ENCODE results near the gene RNLS.

Gene RNLS

DNA sequence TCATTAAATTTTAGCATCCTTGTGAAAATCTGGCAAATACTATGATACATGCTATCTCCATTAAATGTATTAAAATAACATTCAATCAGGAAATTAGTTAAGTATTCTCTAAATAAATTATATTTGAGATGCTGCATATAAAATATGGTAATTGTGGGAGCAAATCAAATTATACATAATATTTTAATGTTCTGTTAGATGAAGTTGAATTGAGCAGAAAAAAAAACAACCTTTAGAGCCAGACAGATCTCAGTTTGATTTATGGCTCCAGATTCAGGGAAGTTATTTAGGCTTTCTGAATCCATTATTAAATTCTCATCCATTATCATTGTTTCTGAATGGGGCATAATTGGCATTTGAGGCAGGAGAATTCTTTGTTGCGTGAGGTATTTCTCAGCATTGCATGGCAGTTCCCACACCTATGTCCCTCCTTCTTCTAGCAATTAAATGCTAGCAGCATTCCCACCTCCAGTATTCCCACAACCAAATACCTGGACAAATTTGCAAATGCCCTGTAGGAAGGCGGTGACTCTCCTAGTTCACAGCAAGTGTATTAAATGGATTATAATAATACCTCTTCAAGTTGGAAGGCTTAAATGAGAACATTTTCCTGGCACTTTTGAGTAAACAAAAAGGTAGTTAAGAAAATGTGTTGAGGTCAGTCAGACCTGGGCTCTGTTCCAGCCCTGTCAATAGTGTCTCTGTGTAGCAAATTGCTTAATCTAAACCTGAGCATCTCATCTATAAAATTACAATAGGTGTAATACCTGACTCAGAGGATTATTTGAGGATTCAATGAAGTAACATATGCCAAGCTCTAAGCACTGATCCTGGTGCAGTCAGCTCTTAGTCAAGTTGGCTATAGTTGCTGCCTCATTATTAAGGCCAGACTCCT is 108.9 kb downstream of the RNLS start:
- peak; percentile 38 for DNase-seq

DNA sequence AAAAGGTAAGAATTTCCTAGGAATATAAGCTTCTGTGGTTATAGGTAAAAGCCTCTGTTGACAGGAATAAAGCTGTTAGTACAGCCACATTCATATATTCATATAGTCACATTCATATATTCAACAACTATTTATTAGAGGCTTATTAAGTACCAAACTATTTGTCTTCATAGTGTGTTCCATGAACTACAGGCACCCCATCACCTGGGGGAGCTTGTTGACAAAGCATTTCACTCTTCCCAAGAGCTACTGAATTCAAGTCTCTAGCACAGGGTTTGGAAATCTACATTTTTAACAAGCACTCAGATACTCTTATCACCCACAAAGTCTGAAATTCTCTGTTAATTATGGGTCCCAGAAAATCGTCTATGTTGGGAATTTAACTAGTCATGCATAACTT is 110.6 kb downstream of the RNLS start:
- no peak for DNase-seq

DNA sequence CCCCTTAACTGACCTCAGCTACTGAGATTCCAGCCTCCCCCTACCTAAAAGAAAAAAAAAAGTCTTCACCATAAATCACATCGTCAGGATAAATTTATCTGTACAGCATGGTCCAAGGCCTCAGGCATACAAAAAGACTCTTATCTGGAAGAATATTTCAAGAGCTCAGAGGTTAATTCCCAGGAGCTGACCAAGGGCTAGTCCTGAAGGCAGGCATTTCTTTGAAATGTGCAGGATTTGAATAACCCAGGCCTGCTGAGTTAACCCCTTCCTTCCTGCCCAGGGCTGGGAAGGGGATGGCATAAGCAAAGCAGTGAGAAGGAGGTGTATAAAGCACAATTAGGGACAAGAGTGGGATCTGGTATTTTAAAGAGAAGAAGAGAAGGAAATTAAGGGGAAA is 111.2 kb downstream of the RNLS start:
- DNase-seq = no peak

DNA sequence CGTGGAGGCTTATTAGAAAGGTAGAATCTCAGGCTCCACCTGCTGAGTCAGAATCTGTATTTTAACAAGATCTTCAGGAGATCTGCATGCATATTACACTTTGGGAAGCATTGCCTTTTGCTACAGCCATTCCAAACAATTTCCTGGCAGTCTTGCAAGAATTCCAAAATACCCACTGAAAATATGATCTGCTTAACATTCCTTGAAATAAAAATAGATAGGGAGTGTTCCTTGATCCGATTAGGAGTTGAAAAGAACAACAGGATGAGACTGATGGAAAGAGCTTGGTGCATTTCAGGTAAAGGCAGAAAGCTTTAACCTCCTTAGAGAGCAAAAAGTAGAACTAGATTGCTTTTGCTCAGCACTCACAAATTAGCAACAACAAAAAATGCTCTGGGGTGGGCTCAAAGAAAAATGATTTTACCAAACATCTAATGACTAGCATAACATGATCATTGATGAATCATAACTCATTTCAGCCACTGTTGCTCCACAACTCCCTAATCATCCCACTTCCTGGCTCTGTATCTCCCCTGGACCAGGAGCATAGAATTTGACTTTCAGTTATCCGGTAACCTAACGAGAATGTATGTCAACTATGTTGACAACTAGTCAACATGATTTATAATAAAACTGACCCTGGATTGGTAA is 115.2 kb downstream of the RNLS start:
- DNase-seq = no peak

DNA sequence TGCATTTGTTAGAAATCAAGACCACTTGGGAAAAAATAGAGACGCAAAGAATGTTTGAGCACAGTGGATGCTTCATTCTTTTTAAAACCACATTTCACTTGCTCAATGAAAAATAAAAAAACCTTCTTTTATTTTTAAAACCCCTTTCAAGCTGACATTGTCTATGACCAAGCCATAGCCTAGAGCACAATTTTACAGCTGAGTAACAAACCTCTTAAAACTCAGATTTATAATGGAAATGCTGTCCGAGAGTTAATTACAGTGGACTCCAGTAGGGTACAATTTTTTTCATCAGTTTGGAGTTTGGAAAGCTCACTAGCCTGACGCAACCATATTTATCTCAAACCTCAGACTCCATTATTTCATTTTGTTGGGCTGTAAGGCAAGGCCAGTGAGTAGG is 116.3 kb downstream of the RNLS start:
- peak; percentile 3 for DNase-seq

DNA sequence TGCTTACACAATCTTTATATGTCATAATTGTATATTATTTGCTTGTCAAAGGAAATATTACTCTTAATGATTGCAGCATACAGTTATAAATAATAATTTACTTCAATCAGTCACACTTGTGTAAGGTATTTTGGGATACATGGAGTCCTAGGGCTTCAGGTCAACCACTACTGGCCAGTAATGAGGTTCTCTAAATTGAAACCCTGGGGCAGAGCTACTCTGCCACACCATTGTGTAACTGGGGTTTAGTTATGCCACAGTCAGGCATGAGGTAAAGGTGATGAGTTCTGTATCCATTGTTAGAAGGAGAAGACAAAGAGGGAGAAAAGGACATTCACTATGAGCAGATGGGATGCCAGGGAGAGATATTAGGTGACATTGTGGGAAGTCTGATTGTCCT is 117.4 kb downstream of the RNLS start:
- DNase-seq = no peak

DNA sequence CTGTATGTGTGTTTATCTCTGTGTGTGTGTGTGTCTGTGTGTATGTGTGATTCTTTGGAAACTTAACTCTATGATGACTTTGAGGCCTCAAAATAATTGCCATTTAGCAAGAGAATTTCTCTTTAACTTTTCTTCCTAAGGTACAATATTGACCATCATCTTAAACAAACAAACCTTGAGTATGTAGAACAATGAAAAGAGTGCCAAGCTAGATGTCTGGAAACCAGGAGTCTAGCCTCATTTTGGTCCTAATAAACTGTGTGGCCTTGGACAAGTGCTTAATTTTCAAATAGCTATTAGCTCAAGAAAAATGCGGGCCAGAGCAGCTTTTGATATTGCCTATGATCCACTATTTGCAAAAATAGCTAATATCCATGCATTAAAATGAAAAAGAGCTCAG is 119.3 kb downstream of the RNLS start:
- DNase-seq = no peak

DNA sequence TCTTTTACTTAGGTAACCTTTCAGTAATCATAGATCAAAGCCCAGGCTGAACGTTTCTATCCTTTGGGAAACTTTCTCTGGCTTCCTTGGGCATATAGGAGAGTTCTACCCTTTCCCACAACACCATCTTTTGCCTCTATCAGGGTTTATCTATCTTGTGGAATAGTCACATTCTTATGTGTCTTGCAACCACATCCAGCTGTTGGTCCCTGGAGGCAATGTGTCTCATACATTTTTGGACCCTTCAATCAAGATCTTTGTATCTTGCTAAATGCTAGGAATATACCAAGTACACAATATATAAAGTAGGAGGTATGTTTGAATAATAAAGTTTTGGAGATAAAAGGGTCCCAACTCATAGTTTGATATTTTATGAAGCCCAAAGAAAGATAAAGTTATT is 121.7 kb downstream of the RNLS start:
- DNase-seq = no peak

DNA sequence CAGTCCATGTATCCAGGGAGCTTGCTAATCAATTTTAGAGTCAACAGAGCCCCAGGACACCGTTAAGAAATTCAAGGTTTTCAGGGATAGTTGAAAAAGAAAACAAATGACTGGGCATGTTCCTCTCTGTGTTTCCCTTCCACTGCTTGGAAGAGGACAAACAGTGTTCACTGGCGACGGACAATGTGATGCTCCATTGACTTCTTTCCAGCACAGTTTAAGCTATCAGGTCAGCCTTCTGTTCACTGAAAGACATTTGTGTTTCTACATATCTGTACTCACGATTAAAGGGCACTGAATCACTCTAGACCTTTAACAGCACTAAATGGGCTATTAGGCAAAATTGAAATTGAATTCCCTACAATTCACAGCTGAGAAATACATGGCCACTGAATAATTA is 123.6 kb downstream of the RNLS start:
- DNase-seq = no peak

DNA sequence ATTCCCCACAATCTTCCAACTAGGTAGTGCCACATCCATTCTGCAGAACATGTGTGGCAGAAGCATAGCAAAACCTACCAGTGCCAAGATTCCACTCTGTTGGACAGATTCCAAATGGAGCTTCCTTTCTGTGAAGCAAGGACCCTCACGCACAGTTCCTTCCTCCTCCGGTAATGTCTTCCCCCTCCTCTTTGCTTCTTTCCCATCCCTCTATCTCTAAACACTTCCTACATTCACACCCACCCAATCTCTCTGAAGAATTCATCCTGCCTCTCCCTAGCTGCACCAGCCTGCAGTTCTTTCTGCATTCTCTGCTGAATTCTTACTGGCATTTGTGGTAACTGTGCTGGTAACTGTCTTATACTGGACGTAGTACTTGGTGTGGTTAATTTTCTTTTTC is 124.9 kb downstream of the RNLS start:
- no peak for DNase-seq

DNA sequence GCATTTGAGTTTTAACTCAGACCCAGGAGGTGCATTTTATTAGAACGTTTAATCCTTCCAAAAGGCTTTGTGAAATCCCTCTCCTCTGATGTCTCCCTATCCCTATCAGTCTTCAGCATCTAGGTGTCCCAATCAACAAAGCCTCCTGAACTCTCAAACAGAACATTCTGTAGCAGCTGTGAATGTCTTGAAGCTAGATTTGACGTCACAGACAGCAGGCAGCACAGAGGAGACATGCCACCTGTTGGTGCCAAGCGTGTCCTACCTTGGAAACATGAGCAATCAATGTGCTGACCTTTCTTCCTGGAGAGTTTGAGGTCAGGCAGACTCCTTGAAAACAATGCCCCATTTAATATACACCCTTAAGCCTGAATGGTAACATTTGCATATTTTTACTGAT is 125.5 kb downstream of the RNLS start:
- no peak for DNase-seq

DNA sequence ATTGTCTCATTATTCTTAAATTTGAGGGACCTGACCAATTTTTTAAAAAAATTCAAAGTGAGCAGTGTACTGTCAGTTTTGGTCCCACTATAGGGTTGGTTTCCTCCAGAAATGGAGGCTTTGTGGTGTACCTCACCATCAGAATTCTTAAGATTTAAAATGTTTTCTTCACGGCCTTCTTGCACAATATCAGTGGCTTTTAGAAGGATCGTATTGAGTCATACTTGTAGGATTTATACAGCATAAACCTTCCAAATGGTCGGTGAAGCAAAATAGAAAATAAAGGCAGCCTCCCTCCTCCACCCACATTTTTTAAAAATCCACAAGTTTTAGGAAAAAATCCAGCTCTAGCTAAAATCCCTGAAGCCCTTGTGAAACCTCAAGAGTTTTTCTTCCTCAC is 126.4 kb downstream of the RNLS start:
- DNase-seq = no peak

DNA sequence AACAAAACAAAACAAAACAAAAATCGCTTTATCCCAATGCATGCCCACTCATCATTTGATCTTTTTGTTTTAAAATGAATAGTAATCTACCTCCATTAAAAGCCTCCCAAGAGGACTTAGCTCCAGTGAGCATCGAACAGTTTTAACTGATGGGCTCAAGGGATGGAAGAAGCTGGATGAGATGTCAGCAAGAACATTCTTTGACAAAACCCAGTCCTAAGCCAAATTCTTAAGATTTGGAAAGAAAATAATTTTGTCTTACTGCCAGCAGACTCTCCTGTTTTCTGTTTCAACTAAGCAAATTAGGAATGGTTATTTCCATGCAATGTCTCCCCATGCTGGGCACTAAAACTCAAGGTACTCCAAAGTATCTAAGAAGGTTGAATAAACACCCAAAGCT is 127.3 kb downstream of the RNLS start:
- DNase-seq = no peak

DNA sequence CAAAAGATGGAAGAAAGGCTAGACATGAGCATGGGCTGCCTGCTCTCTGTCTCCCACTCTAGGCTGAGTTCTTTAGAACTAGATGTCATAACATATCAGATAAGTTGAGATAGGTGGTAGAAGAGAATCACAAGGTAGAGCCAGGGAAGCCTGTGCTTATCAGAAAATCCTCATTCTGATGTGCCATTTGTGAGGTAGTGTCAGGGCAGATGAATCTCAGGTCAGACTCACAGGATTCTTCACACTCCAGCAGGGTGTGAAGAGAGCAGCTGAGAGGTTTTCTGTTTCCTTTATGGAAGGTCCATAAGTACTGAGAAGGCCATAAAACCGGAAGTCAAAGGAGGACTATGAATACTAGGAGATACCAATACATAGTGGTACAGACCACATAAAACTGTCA is 132.9 kb downstream of the RNLS start:
- DNase-seq = no peak

DNA sequence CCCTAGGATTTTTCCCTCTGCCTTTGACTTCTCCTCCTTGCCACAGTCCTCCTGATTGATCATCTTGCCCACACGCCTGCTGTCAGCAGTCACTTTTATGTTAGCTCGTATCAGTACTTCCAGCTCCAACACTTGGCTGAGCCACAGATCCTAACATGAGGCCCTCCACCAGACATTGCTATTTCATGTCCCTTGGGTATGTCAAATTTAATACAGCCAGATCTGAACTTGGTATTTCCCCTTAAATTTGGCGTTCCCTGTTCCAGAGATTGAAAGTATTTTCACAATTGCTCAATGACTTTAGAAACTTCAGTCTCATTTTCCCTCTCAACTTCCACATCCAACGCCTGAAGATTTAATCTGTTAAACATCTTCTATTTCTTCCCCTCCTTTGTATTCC is 140.4 kb downstream of the RNLS start:
- no peak for DNase-seq

DNA sequence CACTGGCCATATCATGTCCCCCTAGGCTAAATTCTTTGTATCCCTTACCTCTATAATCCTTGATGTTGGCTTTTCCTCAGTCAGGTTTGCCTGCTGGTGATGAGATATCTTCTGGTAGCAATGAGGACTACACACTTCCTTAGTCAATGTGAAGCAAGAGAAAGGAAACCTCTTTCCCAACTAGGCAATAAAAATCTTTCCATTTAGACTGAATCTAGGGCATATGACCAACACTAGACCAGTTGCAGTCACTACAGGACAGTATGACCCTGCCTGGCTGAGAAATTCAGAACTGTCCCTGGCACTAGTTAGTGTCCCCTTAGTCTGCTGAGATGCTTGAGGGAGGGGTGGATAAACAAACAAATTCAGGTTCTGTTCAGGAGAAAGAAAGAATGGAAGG is 142.6 kb downstream of the RNLS start:
- no peak for DNase-seq

DNA sequence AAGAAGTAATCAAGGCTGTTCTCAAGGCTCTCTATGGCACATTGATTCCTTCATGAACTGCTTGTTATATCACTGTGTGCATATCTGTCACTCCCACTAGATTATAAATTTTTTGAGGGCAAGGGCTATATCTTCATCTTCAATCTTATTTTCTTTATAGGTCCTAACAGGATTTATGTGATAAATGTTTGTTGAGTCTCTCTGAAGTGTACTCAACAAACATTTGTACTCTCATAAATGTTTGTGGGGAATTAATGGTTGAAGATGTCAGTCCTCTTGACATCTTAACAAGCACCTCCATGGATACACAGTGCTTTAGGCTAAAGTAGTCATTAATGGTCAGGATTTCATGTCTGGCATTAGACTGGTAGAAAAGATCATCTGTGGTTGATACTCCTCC is 143.2 kb downstream of the RNLS start:
- peak; percentile 38 for DNase-seq

DNA sequence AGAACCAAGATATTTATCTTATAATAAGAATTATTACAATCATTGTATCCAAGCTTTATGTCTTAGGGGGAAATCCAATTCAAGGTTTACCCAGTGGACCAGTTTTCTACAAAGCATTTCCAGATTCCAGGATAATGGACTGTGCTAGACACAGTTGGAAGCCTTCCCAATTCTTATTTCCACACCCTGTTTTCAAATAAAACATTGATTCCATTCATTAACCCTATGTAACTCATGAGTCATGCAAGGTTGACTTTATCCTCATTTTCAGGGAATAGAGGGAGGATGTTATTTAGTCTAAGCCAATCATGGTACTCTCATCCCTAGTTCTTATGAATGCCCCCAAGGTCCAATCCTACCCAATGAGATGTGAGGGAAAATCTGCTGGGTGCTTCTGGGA is 145.7 kb downstream of the RNLS start:
- DNase-seq = no peak

DNA sequence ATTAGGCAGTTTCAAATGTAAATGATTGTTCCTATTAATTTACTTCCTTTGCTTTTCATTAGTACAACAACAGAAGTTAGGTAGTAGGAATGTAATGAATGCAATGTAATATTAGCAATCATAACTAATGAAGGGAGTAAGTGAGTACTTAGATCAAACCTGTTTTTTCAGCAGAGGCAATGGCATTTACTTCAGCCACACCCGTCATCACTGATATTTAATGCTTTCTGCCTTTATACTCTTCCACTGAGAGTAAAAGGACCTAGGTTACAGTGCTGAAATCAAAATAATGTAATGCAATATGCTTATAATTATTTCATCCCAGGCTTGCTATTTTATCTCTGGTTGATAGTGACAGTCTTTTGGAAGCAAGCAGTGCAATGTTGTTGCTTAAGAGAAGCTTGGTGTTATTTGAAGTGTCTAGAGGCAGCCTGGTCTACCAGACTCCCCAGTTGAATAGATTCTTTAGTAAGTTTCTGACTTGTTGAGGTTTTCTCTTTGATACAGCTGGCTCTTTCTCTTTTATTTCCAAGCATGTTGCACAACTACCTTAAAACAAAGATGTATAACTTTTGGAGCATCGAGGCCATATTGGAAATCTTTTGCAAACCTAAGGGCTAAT is 149.4 kb downstream of the RNLS start:
- DNase-seq = no peak

DNA sequence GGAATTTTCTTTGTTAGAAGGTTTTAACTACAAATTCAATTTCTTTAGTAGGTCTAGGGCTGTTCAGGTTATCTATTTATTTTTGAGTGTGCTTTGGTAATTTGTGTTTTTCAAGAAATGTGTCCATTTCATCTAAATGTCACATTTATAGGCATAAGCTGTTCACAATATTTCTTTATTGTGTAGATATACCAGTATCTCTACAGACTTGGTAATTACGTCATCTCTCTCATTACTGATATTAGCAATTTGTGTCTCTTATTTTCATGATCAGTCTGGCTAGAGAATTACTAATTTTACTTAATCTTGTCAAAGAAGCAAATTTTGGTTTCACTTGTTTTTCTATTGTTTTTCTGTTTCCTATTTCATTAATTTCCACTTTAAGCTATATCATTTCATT is 152.0 kb downstream of the RNLS start:
- no peak for DNase-seq

DNA sequence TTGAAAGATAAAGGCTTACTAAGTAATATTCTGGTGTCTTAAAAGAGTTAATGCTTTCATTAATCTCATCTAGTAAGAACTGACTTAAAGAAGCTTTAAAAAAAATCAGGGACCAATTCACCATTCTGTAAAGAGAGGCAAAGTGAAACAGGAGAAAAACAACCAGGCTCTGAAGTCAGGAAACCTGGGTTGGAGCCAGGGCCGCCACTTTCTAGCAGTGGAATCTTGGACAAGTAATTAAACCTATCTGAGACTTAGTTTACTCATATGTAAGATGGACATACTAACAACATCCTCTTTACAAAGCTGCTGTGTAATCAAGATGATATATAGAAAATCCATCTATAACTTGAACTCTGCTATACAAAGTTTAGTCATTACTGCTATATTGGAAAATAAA is 154.1 kb downstream of the RNLS start:
- no peak for DNase-seq

DNA sequence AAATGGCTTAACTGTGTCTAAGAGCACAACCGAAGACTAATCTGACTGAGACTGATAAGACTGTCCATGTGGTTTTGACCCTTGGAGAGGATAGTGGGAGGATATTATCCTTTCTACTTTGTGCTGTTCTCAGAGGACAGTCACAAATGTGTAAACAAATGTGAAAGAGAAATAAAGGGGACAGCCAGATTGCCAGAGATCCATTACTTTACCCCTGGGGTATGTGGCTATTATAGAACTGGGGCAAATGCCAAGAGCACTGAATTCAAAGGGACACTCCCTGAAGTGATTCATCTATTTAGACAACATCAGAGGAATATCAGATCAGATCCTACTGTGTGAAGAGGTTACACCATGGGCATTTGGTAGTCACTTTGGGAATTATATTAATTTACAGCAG is 154.7 kb downstream of the RNLS start:
- no peak for DNase-seq

DNA sequence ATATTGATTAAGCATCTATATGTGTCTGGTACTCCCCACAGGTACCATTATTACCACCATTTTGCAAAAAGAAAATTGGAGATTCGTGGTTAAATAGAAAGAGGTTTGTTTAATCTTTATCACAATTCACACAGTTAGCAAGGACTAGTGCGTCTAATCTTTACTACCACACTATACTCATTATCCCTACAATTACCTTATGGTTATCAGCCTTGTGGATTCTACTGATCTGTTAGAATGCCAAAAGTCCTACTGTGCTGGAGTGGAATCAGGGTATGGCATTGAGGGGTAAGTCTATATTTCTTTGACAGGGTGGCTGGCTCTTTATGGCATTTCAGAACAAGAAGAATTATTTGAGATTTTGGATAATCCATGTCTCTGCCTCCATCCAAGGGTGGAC is 156.1 kb downstream of the RNLS start:
- DNase-seq = no peak

DNA sequence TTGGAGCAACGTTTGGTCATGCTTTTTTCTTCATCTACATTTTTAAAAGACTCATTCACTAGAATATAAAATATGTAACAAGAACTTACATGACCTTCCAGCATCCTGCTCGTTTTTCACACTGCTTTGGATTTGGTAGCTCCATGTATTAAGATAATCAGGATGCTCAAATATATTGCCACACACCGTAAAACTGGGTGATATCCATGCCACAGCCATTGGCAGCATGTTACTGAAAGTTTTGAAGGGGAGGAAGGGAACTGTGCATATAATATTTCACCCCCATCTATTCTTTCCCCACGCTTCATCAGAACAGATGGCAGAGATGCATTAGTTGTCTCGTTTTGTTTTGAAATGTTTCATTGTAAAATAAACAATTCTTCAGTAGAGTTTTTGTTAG is 158.2 kb downstream of the RNLS start:
- DNase-seq = no peak

All from DMS79 treated with DMSO at 0.1 percent for 48 hours (cell line).